CD4-positive, alpha-beta T cell treated with Interleukin-4 for 1 hour (primary cell): ENCODE results near the gene MFSD6.
"Not testable (repeated sequence)": the region's sequence is repeated elsewhere in the genome, so short reads cannot be mapped to it uniquely, and the experiment has no call there.

Experiments
- DNase-seq, 2 donors: peaks; one replicate each; pipeline ENCODE4 v3.0.0-alpha.2; 2020 to 2022

Gene MFSD6

GRCh38 chr2:190505696-190506095 lies 97.5 kb downstream of the MFSD6 start:
- no peak for DNase-seq

GRCh38 chr2:190506666-190507065 lies 98.5 kb downstream of the MFSD6 start:
- DNase-seq = no peak

GRCh38 chr2:190507135-190507534 lies 99.0 kb downstream of the MFSD6 start:
- no peak for DNase-seq

- not testable (repeated sequence) for DNase-seq
Measured at GRCh38 chr2:190509895-190510294, 101.7 kb downstream of the MFSD6 start.

GRCh38 chr2:190511104-190511503 lies 102.9 kb downstream of the MFSD6 start:
- no peak for DNase-seq

- DNase-seq = no peak
Measured at GRCh38 chr2:190512539-190513095, 104.5 kb downstream of the MFSD6 start.

GRCh38 chr2:190513877-190514276 lies 105.7 kb downstream of the MFSD6 start:
- no peak for DNase-seq

- no peak for DNase-seq
Measured at GRCh38 chr2:190514676-190515075, 106.5 kb downstream of the MFSD6 start.

- DNase-seq = peak in 1 of 2 donors; percentile 67
Measured at GRCh38 chr2:190515687-190516086, 107.5 kb downstream of the MFSD6 start.

- DNase-seq = no peak
Measured at GRCh38 chr2:190517468-190517867, 109.3 kb downstream of the MFSD6 start.

- peak in 1 of 2 donors; percentile 42 for DNase-seq
Measured at GRCh38 chr2:190519975-190520767, 112.0 kb downstream of the MFSD6 start.

GRCh38 chr2:190524928-190525327 lies 116.8 kb downstream of the MFSD6 start:
- no peak for DNase-seq

- no peak for DNase-seq
Measured at GRCh38 chr2:190526105-190526750, 118.1 kb downstream of the MFSD6 start.

GRCh38 chr2:190527214-190527613 lies 119.1 kb downstream of the MFSD6 start:
- DNase-seq = no peak

- no peak for DNase-seq
Measured at GRCh38 chr2:190527918-190528317, 119.8 kb downstream of the MFSD6 start.

GRCh38 chr2:190528521-190529001 lies 120.4 kb downstream of the MFSD6 start:
- no peak for DNase-seq

GRCh38 chr2:190529486-190530247 lies 121.5 kb downstream of the MFSD6 start:
- no peak for DNase-seq

- no peak for DNase-seq
Measured at GRCh38 chr2:190530248-190530900, 122.2 kb downstream of the MFSD6 start.

- DNase-seq = no peak
Measured at GRCh38 chr2:190532581-190532980, 124.4 kb downstream of the MFSD6 start.

GRCh38 chr2:190533175-190533967 lies 125.2 kb downstream of the MFSD6 start:
- DNase-seq = no peak

- DNase-seq = peak; percentile 67 to 68
Measured at GRCh38 chr2:190533968-190534309, 125.8 kb downstream of the MFSD6 start.
